Stimulated activated CD4-positive, alpha-beta T cell treated with anti-CD3 and anti-CD28 coated beads, Interleukin-4, amount 100 ng/mL, for 1 hour (primary cell): Measurements from ENCODE around the gene ZNF70.
A peak's percentile ranks its signal among the peaks of the same experiment; 100 is the strongest.
"Not testable (repeated sequence)": the region's sequence is repeated elsewhere in the genome, so short reads cannot be mapped to it uniquely, and the experiment has no call there.

Experiments used
- DNase-seq: peaks from one replicate; pipeline ENCODE4 v3.0.0-alpha.2; 2020

The ZNF70 gene

DNA sequence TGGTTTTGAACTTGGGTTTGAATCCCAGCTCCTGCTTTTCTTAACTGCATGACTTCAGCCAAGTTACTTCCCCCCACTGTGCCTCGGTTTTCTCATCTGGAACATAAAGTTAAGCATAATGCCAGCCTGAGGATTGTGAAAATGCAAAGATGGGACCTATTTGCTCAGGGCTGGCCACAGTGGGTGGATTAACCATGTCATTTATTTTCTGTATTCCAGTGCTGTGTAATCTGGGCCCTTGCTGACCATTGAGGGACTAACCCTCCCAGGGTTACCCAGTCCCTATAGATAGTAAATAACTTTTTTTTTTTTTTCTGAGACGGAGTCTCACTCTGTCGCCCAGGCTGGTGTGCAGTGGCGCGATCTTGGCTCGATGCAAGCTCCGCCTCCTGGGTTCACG is 4.8 kb upstream of the ZNF70 start:
- no peak for DNase-seq

- DNase-seq: no peak
These were observed 4.2 kb upstream of the ZNF70 start for GRCh38 chr22:23754980-23755636.

DNA sequence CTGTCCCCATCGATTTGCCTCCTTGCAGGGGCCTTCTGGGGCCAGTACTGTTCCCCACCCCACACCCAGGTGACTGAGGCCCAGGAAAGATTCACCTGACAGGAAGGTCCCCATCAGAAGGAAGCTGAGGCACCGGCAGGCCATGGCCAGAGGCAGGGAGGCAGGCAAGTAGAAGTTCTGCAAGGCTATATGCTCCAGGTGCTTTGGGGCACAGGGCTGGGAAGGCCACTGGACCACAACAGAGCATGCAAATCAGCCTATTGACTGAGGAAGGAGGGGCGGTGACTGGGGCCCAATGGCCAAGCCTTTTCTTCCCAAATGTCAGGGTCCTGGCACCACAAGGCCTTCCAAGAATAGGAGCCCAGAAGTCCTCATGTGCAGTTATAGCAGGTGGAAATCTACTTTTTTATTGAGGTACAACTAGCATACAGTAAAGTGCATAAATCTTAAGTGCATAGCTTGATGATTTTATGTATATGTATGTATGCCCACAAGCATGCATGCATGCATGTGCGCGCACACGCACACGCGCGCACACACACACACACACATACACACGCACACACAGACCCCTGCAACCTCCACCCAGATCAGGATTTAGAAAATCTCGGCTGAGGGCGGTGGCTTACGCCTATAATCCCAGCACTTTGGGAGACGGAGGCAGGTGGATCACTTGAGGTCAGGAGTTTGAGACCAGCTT is 3.5 kb upstream of the ZNF70 start, which contains the start of gene VPREB3:
TSS of gene VPREB3 (minus strand) at position 206 of the 700 bp plus-strand sequence. CDS start at position 144, 62 bp downstream.
- DNase-seq: no peak

DNA sequence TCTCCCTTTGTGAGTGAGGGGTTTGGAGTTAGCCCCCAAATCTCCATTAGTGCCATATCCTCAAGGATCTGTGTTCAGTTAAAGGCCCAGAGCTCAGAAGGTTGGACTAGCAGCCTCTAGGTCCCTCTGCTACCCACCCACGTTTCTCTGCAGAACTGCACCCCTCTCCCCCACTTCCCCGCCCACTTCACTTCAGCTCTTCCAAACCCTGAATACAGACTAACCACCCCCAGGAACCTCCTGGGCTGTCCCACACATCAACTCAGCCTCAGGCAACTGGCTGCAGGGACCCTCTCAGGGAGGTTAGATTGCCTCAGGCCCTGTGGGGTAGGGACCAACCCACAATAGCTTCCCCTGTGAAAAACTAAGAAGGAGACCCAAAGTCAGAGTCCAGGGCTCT is 2.5 kb upstream of the ZNF70 start:
- DNase-seq: no peak

DNA sequence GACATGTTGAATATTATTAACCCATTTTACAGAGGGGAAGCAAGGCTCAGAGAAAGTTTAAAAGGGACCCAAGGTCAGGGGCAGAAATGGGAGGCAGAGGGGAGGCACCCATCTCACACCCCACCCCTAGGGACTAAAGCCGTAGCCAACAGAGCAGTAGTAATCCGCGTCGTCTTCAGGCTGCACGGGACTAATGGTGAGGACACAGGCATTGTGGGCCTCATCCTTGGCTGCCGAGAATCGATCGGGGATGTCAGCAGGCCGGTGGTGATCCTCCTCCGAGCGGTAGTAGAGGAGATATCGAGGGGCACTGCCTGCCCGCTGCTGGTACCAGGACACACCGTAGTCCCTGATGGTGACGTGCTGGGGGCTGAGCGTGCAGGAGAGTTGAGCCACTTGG is 1.8 kb upstream of the ZNF70 start:
- DNase-seq: no peak

DNA sequence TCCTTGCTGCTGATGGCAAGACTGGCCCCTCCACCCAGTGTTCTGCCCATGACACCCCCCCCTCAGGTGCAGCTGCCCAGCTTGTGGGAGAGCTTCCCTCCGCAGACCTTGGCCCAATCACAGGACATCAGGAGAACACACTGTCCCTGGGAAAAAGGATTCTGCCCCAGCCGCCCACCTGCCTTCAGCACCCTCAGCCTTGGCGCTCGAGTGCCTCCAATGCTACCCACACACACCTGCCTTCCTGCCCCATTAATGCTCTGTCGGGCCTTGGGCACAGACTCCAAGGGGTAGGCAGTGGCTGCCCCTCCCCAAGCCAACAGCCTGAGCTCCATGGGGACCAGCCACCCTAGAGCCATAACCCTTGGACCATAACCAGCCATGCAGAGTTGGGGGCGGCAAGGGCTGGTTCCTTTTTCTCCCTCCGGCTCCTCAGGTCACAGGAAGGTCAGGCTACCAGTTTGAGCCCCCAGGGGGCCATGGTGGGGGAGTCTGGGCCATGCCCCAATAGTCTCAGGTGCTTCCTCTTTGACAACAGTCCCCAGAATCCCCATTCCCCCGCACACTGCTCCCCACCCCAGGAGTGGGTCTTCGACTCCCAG is 1.3 kb upstream of the ZNF70 start:
- no peak for DNase-seq

DNA sequence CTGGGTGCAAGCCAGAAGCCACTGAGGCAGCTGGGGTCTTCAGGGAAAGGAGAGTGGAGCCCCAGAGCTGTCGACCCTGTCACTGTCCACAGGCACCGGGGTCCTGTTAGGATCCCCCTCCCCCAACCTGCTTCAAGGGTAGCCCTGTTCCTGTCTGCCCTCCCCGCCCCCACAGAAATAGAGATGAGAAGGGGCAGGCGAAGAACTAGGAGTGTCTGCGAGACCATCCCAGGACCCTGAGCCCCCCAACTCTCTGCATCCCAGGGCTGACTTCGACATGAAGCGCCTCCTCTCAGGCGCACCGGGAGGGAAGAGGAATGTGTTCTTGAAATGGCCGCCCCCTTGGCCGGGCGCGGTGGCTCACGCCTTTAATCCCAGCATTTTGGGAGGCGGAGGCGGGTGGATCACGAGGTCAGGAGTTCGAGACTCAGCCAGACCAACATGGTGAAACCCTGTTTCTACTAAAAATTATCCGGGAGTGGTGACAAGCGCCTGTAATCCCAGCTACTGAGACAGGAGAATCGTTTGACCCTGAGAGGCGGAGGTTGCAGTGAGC is 607 bp upstream of the ZNF70 start:
- no peak for DNase-seq

DNA sequence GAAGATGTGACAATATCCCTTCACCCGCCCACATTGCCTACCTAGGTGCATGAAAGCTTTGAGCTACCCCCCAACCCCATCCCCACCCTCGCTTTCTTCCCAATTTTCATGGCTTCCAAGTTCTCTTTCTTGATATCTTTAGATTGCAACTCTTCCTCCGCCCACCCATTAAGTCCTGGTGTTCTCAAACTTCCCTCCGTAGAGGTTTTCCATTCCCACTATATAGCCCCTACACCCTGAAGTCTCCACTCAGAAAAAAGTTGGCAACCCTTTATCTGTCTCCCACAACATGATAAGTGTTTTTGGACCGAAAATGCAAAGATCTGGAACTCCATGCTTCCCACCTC is 572 bp downstream of the ZNF70 start:
- DNase-seq: no peak

DNA sequence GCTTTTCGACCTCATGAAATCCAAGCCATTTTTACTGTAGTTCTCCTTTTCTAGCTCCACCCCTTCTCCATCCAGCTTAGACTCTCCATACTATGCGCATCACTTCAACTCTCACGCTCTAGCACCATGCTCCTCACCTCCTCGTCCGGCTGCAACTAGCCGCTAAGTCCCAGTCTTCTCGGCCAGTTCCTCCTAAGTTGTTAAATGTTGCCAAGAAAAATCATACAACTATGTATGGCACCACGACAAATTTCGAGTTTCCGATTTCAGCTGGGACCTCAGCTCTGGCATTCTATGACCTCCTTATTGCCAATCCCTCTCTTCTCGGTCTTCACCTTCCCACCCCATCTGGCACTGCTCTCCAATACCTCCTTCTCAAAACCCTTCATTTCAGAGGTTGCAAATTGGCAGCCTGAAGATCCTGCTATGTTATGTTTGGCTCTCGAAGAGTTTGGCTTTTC is 1.0 kb downstream of the ZNF70 start:
- no peak for DNase-seq

GRCh38 chr22:23745791-23746190 is 5.1 kb downstream of the ZNF70 start:
- no peak for DNase-seq

DNA sequence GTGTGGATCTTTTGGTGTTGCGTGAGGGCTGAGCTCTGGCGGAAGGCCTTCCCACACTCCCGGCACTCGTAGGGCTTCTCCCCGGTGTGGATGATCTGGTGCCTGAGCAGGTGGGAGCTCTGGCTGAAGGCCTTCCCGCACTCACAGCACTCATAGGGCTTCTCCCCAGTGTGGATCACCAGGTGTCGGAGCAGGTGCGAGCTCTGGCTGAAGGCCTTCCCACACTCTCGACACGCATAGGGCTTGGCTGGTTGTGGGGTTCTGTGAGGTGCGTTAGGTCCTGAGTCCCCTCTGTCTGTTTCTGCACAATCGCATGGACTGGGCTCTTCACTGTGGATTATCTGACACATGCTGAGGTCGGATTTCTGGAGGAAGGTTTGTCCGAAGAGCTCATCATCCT is 6.4 kb downstream of the ZNF70 start:
- DNase-seq: no peak

DNA sequence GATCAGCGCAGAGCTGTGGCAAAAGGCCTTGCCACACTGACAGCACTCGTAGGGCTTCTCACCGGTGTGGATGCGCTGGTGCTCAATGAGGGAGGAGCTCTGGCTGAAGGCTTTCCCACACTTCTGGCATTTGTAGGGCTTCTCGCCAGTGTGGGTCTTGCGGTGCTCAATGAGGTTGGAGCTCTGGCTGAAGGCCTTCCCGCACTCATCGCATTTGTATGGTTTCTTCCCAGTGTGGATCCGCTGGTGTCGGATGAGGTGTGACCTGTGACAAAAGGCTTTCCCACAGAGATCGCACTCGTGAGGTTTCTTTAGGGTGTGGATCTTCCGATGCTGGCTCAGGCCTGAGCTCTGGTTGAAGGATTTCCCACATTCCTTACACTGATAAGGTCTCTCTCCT is 6.9 kb downstream of the ZNF70 start:
- DNase-seq: no peak

DNA sequence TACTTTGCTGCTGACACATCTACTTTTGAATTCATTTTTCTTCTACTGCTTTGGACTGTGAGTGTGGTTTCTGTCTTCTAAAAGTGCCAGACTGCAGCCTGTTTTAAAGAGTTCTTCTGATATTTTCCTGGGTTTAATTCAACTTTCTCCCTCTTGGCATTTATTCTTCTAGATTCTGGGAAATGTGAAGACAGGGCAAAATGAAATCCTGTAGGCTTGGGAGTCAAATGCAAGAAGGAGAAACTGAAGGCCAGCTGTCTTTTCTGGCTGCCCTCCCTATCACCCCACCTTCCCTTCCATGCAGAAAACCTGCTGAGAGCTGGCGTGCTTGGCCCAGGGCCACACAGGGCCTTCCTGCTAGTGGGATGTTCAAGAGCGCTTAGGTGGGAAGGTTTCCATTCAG is 7.6 kb downstream of the ZNF70 start:
- DNase-seq: no peak

GRCh38 chr22:23742505-23743264 is 8.2 kb downstream of the ZNF70 start:
- DNase-seq: no peak

- DNase-seq: no peak
These were observed 13.2 kb downstream of the ZNF70 start for GRCh38 chr22:23737696-23738095.

DNA sequence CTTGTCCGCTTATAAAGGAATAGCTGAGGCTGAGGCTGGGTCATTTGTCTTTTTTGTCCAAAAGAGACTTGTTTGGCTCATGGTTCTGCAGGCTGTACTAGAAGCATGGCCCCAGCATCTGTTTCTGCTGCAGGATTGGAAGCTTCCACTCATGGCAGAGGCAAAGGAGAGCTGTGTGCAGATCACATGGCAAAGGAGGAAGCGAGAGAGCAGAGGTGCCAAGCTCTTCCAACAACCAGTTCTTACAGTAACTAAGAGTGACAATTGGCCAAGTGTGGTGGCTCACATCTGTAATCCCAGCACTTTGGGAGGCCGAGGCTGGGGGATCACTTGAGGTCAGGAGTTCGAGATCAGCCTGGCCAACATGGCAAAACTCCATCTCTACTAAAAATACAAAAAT is 22.8 kb downstream of the ZNF70 start:
- DNase-seq: not testable (repeated sequence)

DNA sequence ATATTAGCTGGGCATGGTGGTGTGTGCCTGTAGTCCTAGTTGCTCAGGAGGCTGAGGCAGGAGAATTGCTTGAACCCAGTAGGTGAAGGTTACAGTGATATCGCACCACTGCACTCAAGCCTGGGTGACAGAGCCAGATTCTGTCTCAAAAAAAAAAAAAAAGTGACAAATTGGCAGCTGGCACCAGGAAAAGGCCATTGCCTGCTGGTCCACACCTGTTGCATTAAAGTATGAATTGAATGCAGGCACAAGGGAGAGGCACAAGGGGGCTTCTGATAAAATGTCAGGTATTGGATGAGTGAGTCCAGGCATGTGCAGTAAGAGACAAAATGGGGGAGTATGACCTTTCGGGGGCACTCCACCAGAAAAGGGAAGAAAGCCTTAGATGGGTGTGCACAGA is 28.2 kb downstream of the ZNF70 start:
- DNase-seq: no peak

DNA sequence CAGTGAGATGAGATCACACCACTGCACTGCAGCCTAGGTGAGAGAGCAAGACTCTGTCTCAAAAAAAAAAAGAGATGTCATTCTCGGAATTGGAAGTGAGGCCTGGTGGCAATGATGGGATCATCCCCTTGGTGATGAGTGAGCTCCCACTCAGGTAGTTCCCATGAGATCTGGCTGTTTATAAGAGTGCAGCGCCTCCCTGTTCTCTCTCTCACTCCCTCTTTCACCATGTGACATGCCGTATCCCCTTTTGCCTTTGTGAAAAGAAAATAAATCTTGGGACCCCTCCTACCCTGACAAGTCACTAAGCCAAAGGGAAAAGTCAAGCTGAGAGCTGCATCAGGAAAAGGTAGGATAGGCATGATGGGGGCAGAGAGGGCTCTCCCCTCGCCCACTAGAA is 28.8 kb downstream of the ZNF70 start:
- no peak for DNase-seq

DNA sequence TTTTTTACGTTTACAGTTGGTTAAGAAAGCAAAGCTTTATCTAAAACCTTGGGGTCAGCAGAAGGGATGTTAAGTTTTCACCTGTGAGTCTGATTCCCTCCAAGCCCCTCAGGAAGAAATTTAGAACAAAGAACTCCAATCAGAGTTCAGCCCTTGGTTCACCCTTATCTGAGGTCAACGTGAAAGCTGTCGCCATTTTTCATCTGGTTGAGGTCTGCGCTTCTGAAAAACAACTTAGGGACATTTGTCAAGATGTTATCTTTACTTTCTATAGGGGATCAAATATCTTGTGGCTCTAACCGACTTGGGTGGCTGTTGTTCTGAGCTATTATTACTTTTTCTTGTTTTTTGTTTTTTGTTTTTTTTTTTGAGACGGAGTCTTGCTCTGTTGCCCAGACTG is 30.1 kb downstream of the ZNF70 start:
- DNase-seq: no peak

DNA sequence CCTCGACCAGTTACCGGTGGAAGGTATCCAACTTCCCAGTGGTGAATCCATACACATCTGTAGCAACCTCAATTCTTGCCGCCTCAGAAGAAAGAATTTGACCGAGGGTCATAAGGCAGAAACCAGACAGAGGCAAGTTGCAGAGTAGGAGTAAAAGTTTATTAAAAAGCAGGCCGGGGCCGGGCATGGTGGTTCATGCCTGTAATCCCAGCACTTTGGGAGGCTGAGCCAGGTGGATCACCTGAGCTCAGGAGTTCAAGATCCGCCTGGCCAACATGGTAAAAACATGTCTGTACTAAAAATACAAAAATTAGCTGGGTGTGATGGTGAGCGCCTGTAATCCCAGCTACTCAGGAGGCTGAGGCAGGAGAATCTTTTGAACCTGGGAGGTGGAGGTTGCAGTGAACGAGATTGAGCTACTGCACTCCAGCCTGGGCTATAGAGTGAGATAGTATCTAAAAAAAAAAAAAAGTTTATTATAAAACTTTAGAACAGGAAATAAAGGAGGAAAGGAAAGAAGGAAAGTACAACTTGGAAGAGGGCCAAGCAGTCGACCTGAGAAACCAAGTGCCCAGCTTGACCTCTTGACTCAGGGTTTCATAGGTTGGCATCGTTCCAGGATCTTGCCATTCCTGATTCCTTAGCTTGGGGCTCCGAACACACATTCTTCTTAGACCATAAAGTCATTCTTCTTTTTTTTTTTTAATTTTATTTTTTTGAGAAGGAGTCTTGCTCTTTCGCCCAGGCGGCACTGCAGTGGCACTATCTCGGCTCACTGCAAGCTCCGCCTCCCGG is 32.3 kb downstream of the ZNF70 start:
- DNase-seq: no peak

- peak; percentile 82 for DNase-seq
These were observed 33.8 kb downstream of the ZNF70 start for GRCh38 chr22:23716811-23717801.
